ENCODE measurements around the gene NAV3. TPM values are rescaled to one million over a fixed set of nuclear protein-coding genes. Genes with fewer than 3 reads are reported as not detected.

NAV3 gene
- total RNA-seq, 4 donors from 2014 or later, result 32.0 to 60.5 (median 35.8) TPM

DNA sequence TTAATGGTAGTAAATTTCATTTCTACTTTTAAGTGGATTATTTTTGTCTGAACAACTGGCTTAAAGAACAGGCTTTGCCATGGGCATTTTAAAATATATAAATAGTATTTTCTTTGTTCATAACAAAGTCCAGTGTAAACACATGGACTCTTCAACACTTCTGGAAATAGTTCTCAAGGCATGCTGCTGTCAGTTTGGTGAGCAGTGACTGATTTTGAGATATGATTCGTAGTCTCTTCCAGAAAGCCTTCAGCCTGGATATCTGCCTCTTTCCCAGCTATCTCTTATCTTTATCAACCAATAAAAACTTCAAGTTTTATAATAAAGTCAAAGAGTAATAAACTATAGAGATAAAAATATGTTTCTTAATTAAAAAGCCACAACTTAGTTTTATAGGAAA is 110.7 kb downstream of the NAV3 start:
- WGBS, 2 donors, result 89 to 90% methylated on average over 1 of the region's 1 CpG
- Histone ChIP-seq H3K4me3 (no peak overlapping the region), H3K9me3 (no peaks in the 10 kb centered on the region), H3K4me1 (peaks cover 0 to 12% (median 0%) of the 10 kb centered on the region in 4 donors), H3K36me3 (no peaks in the 10 kb centered on the region), H3K27ac (no peak overlapping the region), H3K27me3 (no peaks in the 10 kb centered on the region)
- DNase-seq (ENCODE audit: low spot score in 2 of 2), result no peak
- TF ChIP-seq, protein P1, sequence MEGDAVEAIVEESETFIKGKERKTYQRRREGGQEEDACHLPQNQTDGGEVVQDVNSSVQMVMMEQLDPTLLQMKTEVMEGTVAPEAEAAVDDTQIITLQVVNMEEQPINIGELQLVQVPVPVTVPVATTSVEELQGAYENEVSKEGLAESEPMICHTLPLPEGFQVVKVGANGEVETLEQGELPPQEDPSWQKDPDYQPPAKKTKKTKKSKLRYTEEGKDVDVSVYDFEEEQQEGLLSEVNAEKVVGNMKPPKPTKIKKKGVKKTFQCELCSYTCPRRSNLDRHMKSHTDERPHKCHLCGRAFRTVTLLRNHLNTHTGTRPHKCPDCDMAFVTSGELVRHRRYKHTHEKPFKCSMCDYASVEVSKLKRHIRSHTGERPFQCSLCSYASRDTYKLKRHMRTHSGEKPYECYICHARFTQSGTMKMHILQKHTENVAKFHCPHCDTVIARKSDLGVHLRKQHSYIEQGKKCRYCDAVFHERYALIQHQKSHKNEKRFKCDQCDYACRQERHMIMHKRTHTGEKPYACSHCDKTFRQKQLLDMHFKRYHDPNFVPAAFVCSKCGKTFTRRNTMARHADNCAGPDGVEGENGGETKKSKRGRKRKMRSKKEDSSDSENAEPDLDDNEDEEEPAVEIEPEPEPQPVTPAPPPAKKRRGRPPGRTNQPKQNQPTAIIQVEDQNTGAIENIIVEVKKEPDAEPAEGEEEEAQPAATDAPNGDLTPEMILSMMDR (IDR thresholded peaks at IDR 0.05), result no peak
- TF ChIP-seq EP300 (IDR thresholded peaks at IDR 0.05) (no peak), POLR2A (IDR thresholded peaks at IDR 0.05) (no peak)

DNA sequence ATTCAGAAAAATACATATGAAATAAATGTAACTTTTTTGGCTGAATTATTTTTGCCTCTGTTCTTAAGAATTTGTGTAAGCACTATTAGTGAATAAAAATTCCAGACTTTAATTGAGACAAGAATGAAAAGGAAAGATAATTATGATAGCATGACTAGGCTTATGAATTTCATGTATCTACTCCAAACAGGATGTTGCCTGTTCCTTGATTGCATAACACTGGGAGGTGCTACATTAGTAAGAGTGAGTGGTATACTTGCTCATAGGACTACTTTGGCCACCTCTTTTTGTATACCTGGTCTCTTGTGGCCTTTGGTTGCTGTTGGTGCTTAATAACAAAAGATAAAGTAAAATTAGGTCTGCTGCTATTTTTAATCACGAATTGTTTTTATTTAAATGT is 112.8 kb downstream of the NAV3 start:
- Histone ChIP-seq H3K4me1 (peaks cover 0 to 24% (median 0%) of the 10 kb centered on the region in 4 donors), H3K9me3 (no peaks in the 10 kb centered on the region), H3K27ac (no peak overlapping the region), H3K4me3 (no peak overlapping the region), H3K36me3 (no peaks in the 10 kb centered on the region), H3K27me3 (no peaks in the 10 kb centered on the region)
- TF ChIP-seq POLR2A (IDR thresholded peaks at IDR 0.05) (no peak), EP300 (IDR thresholded peaks at IDR 0.05) (no peak)
- TF ChIP-seq, protein P1 (IDR thresholded peaks at IDR 0.05), result no peak
- no peak for DNase-seq (ENCODE audit: low spot score in 2 of 2)
- WGBS, 2 donors, result 75 to 78% methylated on average over 1 of the region's 1 CpG

DNA sequence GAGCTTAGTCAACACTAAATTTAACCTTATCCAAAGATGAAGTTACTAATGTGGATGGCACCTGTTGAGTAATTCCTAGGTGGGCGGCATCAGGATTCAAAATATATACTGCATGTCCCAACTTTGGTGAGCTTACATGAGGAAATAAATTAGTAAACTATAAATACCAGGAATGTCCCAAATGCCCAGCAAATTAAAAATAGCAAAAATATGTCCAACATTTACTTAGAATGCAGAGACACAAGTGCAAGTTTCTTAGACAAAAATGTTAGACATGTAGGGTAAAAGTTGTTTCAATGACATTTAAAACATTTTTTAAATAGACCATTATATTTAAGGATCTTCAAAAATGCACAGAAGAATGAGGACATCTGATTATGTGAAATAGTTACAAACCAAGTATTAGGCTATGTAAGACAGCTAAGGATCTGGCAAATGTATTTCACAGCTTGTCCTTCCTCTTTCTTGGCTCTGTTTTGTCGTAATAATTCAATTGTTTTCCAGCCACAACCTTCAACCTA is 115.9 kb downstream of the NAV3 start:
- Histone ChIP-seq H3K4me1 (peaks cover 0 to 15% (median 0%) of the 10 kb centered on the region in 4 donors), H3K4me3 (no peak overlapping the region), H3K36me3 (no peaks in the 10 kb centered on the region), H3K9me3 (no peaks in the 10 kb centered on the region), H3K27ac (no peak overlapping the region), H3K27me3 (no peaks in the 10 kb centered on the region)
- 50 to 54% methylated on average over 2 of the region's 2 CpGs for WGBS, 2 donors
- DNase-seq (ENCODE audit: low spot score in 2 of 2), result no peak
- TF ChIP-seq, protein P1 (IDR thresholded peaks at IDR 0.05), result no peak
- no peak for TF ChIP-seq EP300 (IDR thresholded peaks at IDR 0.05)
- TF ChIP-seq POLR2A (IDR thresholded peaks at IDR 0.05), result no peak

DNA sequence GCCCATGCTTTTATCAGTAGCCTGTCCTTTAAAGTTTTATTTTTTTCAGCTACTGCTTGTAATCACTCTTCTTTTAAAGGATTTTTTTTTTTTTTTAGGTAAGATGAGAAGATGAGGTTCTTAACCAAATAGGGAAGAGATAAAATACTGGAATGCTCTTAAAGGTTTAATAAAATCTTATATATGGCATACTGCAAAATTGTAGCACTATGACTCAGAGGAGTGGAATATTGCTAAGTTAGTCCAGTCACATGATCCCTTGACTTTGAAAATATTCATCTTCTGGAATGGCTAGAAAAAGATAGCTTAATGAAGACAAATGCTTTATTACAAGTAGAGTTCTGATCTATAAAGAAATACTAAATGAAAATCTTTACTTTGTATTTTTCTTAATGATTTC is 116.6 kb downstream of the NAV3 start:
- peaks cover 0 to 15% (median 0%) of the 10 kb centered on the region in 4 donors for H3K4me1 ChIP-seq
- H3K27ac ChIP-seq, result no peak overlapping the region
- H3K4me3 ChIP-seq, result no peak overlapping the region
- no peaks in the 10 kb centered on the region for H3K36me3 ChIP-seq
- TF ChIP-seq POLR2A (IDR thresholded peaks at IDR 0.05) (no peak), EP300 (IDR thresholded peaks at IDR 0.05) (no peak)
- TF ChIP-seq, protein P1 (IDR thresholded peaks at IDR 0.05), result no peak
- H3K27me3 ChIP-seq, result no peaks in the 10 kb centered on the region
- no peak for DNase-seq (ENCODE audit: low spot score in 2 of 2)
- H3K9me3 ChIP-seq, result no peaks in the 10 kb centered on the region

DNA sequence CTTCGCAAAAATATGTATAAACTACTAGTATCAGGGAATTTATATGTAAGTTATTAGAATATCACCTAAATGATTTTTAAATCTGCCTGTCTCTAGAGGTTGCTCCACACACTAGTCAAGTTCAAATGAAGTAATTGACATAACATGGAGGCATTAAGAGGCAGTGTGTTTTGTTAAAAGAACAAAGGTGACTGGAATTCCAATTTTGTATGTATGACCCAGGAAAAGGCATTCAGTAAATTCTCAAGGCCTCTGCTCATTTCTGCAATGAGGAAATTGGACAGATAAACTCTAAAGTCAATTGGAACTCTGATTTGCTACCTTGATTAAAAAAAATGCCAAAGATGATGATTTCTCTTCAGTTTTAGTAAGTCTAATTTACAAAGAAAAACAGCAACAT is 117.1 kb downstream of the NAV3 start:
- WGBS, 2 donors, result 78 to 90% methylated on average over 1 of the region's 1 CpG
- TF ChIP-seq POLR2A (IDR thresholded peaks at IDR 0.05) (no peak), EP300 (IDR thresholded peaks at IDR 0.05) (no peak)
- TF ChIP-seq, protein P1 (IDR thresholded peaks at IDR 0.05), result no peak
- Histone ChIP-seq H3K27me3 (no peaks in the 10 kb centered on the region), H3K9me3 (no peaks in the 10 kb centered on the region), H3K27ac (no peak overlapping the region), H3K36me3 (no peaks in the 10 kb centered on the region), H3K4me3 (no peak overlapping the region), H3K4me1 (peaks cover 0 to 15% (median 0%) of the 10 kb centered on the region in 4 donors)
- DNase-seq (ENCODE audit: low spot score in 2 of 2), result no peak
